Smooth muscle cell (in vitro differentiated cells): ENCODE measurements around the gene DLX3. TPM values are rescaled to one million over a fixed set of nuclear protein-coding genes. Genes with fewer than 3 reads are reported as not detected.

Source experiments
- DNase-seq: peaks from one replicate; lab custom pipeline; 2025; ENCODE audit not compliant: unreplicated experiment; lab: John Stamatoyannopoulos, UW
- H2AFZ ChIP-seq: fragments of 200-600 bp; sonication (generic); 2 replicates; pipeline ENCODE4 v1.6.0; 2016; ENCODE audit warnings: antibody characterized with exemption, low read depth, mild to moderate bottlenecking
- H3F3A ChIP-seq: fragments of 200-600 bp; sonication (generic); 2 replicates; pipeline ENCODE4 v1.6.0; 2017; ENCODE audit warnings: antibody characterized with exemption, low read depth
- H3K27ac ChIP-seq: fragments of 200-600 bp; sonication (generic); 2 replicates; pipeline ENCODE4 v1.5.1; 2016; ENCODE audit warnings: low read depth, mild to moderate bottlenecking
- H3K27me3 ChIP-seq: fragments of 200-600 bp; sonication (generic); 2 replicates; pipeline ENCODE4 v1.6.1; 2016; ENCODE audit warnings: low read depth, mild to moderate bottlenecking
- H3K36me3 ChIP-seq: fragments of 200-600 bp; sonication (generic); 2 replicates; pipeline ENCODE4 v1.5.1; 2016; ENCODE audit warnings: low read depth
- H3K4me1 ChIP-seq: fragments of 200-600 bp; sonication (generic); 2 replicates; pipeline ENCODE4 v1.5.1; 2016; ENCODE audit warnings: low read depth
- H3K4me2 ChIP-seq: fragments of 200-600 bp; sonication (generic); 2 replicates; pipeline ENCODE4 v1.6.0; 2016; ENCODE audit warnings: mild to moderate bottlenecking
- H3K4me3 ChIP-seq: fragments of 200-600 bp; sonication (generic); 2 replicates; pipeline ENCODE4 v1.5.1; 2016; ENCODE audit warnings: mild to moderate bottlenecking
- H3K79me2 ChIP-seq: fragments of 200-600 bp; sonication (generic); 2 replicates; pipeline ENCODE4 v1.6.0; 2016; ENCODE audit warnings: low read depth, mild to moderate bottlenecking
- H3K9ac ChIP-seq: fragments of 200-600 bp; sonication (generic); 2 replicates; pipeline ENCODE4 v1.6.0; 2016; ENCODE audit warnings: low read depth
- H3K9me3 ChIP-seq: fragments of 200-600 bp; sonication (generic); replicated peaks from 2 replicates; pipeline ENCODE4 v1.5.1; 2016; ENCODE audit warnings: low read depth
- H4K20me1 ChIP-seq: fragments of 200-600 bp; sonication (generic); 2 replicates; pipeline ENCODE4 v1.6.0; 2016; ENCODE audit warnings: low read depth
- CTCF ChIP-seq: fragments of 200-600 bp; sonication (generic); IDR thresholded peaks from 2 replicates; pipeline ENCODE4 v1.5.1; 2017; ENCODE audit warnings: borderline replicate concordance, mild to moderate bottlenecking, antibody characterized with exemption; ENCODE audit not compliant: insufficient read depth, poor library complexity, severe bottlenecking
- WGBS: methylation state at CpG from one replicate; pipeline ENCODE4 v1.1.7; 2016; ENCODE audit warnings: low lambda C conversion rate; 5-methylcytosine and 5-hydroxymethylcytosine counted together
- polyA plus RNA-seq: library from polyadenylated mRNA; unstranded; fragments of >200 nt; fragmentation: Nextera tagmentation; extraction: Ambion mirVana; gene quantifications from 2 replicates; pipeline ENCODE4 v1.2.1, GENCODE V29; 2016
- total RNA-seq: library from RNA; depleted of rRNA; stranded (reverse); fragments of >200 nt; gene quantifications from 2 replicates; pipeline ENCODE4 v1.2.3, GENCODE V29; 2014

The DLX3 gene
- total and polyA plus RNA-seq, 2 experiments from 2014 or later = 1.4 to 9.7 TPM

- no peak for DNase-seq
- 82% methylated on average over 6 of the region's 6 CpGs for WGBS
- Histone ChIP-seq H4K20me1 (no peaks in the 10 kb centered on the region), H3K4me3 (no peak overlapping the region), H2AFZ (no peak overlapping the region), H3K27ac (no peak overlapping the region), H3K9me3 (no peaks in the 10 kb centered on the region), H3K27me3 (peaks cover 14% of the 10 kb centered on the region), H3K79me2 (no peaks in the 10 kb centered on the region), H3K9ac (no peak overlapping the region), H3K36me3 (no peaks in the 10 kb centered on the region), H3F3A (peaks cover 4% of the 10 kb centered on the region), H3K4me2 (no peak overlapping the region), H3K4me1 (peaks cover 6% of the 10 kb centered on the region)
- no peak for TF ChIP-seq CTCF
Measured at GRCh38 chr17:50022463-50023130, 27.6 kb upstream of the DLX3 start.

- no peak overlapping the region for H3K27ac ChIP-seq
- peaks cover 4% of the 10 kb centered on the region for H3F3A ChIP-seq
- no peaks in the 10 kb centered on the region for H4K20me1 ChIP-seq
- no peaks in the 10 kb centered on the region for H3K9me3 ChIP-seq
- no peak overlapping the region for H3K4me3 ChIP-seq
- H3K4me2 ChIP-seq = no peak overlapping the region
- H3K79me2 ChIP-seq = no peaks in the 10 kb centered on the region
- peaks cover 14% of the 10 kb centered on the region for H3K27me3 ChIP-seq
- H2AFZ ChIP-seq = no peak overlapping the region
- H3K4me1 ChIP-seq = no peaks in the 10 kb centered on the region
- H3K9ac ChIP-seq = no peak overlapping the region
- no peak for TF ChIP-seq CTCF
- no peaks in the 10 kb centered on the region for H3K36me3 ChIP-seq
- no peak for DNase-seq
- 92% methylated on average over 6 of the region's 6 CpGs for WGBS
Measured at GRCh38 chr17:50021681-50022370, 26.8 kb upstream of the DLX3 start.

GRCh38 chr17:50020841-50021599 lies 26.0 kb upstream of the DLX3 start:
- H3K4me1 ChIP-seq = no peaks in the 10 kb centered on the region
- H2AFZ ChIP-seq = no peak overlapping the region
- no peaks in the 10 kb centered on the region for H3K9me3 ChIP-seq
- no peaks in the 10 kb centered on the region for H4K20me1 ChIP-seq
- no peak for DNase-seq
- WGBS = 76% methylated on average over 13 of the region's 13 CpGs
- TF ChIP-seq CTCF = no peak
- H3K79me2 ChIP-seq = no peaks in the 10 kb centered on the region
- peaks cover 4% of the 10 kb centered on the region for H3F3A ChIP-seq
- no peaks in the 10 kb centered on the region for H3K36me3 ChIP-seq
- no peak overlapping the region for H3K4me2 ChIP-seq
- H3K27ac ChIP-seq = no peak overlapping the region
- peaks cover 14% of the 10 kb centered on the region for H3K27me3 ChIP-seq
- H3K4me3 ChIP-seq = no peak overlapping the region
- H3K9ac ChIP-seq = no peak overlapping the region
